Body of pancreas (tissue), 4 donors: ENCODE results near the gene WHRN. TPM values are rescaled to one million over a fixed set of nuclear protein-coding genes. Genes with fewer than 3 reads are reported as not detected.
A peak's percentile ranks its signal among the peaks of the same experiment; 100 is the strongest.

Source experiments
- ATAC-seq: fragments of 150-250 bp; one replicate; pipeline ENCODE4 v1.9.1; 2016
- DNase-seq, 4 donors: peaks; one replicate each; pipeline ENCODE4 v3.0.0-alpha.2; 2019
- H3K27ac ChIP-seq, 4 donors: fragments of 200-600 bp; sonication (generic); 1 replicate in 3 of 4; 2 replicates in 1 of 4; pipeline versions ENCODE4 v1.5.1 to v1.6.1; 2016 to 2019; ENCODE audit warnings: mild to moderate bottlenecking in 1 of 4, mixed read lengths in 1 of 4, moderate library complexity in 1 of 4
- H3K27me3 ChIP-seq, 2 donors: fragments of 200-600 bp; sonication (generic); one replicate each; pipeline ENCODE4 v1.6.0; 2016; ENCODE audit warnings: mild to moderate bottlenecking in 1 of 2
- H3K36me3 ChIP-seq, 2 donors: fragments of 200-600 bp; sonication (generic); replicated peaks in 1 of 2; 2 replicates each; pipeline ENCODE4 v1.5.1; 2016; ENCODE audit warnings: low read depth in 2 of 2; ENCODE audit not compliant: insufficient read depth in 1 of 2
- H3K4me1 ChIP-seq: fragments of 200-600 bp; sonication (generic); one replicate; pipeline ENCODE4 v1.6.0; 2016
- H3K4me3 ChIP-seq, 2 donors: fragments of 200-600 bp; sonication (generic); 1 replicate in 1 of 2; 2 replicates in 1 of 2; pipeline ENCODE4 v1.5.1; 2016 to 2019
- H3K9me3 ChIP-seq, 3 donors: fragments of 200-600 bp; sonication (generic); 1 replicate in 2 of 3; 2 replicates in 1 of 3; pipeline ENCODE4 v1.5.1; 2016
- CTCF ChIP-seq, 7 experiments: fragments of 450-650 bp in 4 of 7; fragments of 200-600 bp in 3 of 7; sonication (generic) in 3 of 7; IDR thresholded peaks; one replicate each; pipeline ENCODE4 v1.5.1; 2016 to 2019; ENCODE audit warnings: antibody characterized with exemption in 7 of 7
- POLR2A ChIP-seq, 3 donors: fragments of 450-650 bp; IDR thresholded peaks; one replicate each; pipeline ENCODE4 v1.6.1; 2016; ENCODE audit warnings: antibody characterized with exemption in 3 of 3, mild to moderate bottlenecking in 2 of 3
- WGBS, 2 donors: methylation state at CpG; one replicate each; pipeline ENCODE4 v1.1.5; 2017; 5-methylcytosine and 5-hydroxymethylcytosine counted together
- intact Hi-C: fragments of 100-400 bp; cut with DNase I; formaldehyde crosslinking; loops from one replicate; pipeline ENCODE4 v1.15.1; 2023
- total RNA-seq, 2 donors: library from RNA; depleted of rRNA; stranded (reverse); fragments of >200 nt; gene quantifications; one replicate each; pipeline ENCODE4 v1.1.0, GENCODE V29; 2016

WHRN gene
- total RNA-seq, 2 donors from 2014 or later, result 13.5 to 15.6 TPM

DNA sequence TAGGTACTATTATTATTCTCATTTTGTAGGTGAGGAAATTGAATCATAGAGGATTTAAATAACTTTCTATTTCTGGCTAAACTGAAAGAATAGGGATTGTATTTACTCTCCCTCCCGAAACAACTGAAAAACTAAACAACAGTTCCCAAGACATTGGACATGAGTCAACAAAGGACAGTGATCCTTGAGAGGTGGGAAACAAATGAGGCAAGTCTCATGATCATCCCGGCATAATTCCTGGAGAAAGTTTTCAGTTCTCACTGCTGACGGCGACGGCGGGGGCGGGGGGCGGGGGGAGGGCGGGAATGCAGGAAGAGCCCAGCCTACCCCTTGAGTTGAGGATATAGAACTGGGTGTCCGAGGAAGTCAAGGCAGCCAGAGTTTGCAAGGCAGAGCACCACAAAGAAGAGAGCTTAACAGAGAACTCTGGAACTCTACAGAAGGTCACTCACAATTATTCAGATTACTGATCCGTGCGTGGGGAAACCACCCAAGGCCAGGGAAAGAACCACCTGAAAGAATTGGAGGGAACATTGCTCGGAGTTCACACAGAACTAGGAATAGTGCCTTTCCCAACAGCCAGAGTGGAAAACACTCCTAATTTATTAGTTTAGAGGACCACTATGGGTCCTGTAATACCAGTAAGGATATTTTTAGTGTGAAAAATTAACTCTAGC lies 27.4 kb upstream of the WHRN start:
- Histone ChIP-seq H3K4me3 (no peak overlapping the region), H3K9me3 (no peaks in the 10 kb centered on the region), H3K4me1 (peaks cover 4% of the 10 kb centered on the region), H3K27ac (peak overlapping the region in 1 of 4 donors; percentile 17), H3K36me3 (no peaks in the 10 kb centered on the region), H3K27me3 (no peaks in the 10 kb centered on the region)
- intact Hi-C loops, result no loop called here
- peak in 1 of 4 donors; percentile 18 for DNase-seq
- ATAC-seq, result peak; percentile 52
- WGBS, 2 donors, result 17 to 30% methylated on average over 13 of the region's 13 CpGs
- TF ChIP-seq CTCF (IDR thresholded peaks at IDR 0.05) (no peak), POLR2A (IDR thresholded peaks at IDR 0.05) (no peak)

GRCh38 chr9:114529285-114529684 lies 24.0 kb upstream of the WHRN start:
- 78 to 85% methylated on average over 6 of the region's 6 CpGs for WGBS, 2 donors
- intact Hi-C loops, result no loop called here
- H3K9me3 ChIP-seq, result no peaks in the 10 kb centered on the region

DNA sequence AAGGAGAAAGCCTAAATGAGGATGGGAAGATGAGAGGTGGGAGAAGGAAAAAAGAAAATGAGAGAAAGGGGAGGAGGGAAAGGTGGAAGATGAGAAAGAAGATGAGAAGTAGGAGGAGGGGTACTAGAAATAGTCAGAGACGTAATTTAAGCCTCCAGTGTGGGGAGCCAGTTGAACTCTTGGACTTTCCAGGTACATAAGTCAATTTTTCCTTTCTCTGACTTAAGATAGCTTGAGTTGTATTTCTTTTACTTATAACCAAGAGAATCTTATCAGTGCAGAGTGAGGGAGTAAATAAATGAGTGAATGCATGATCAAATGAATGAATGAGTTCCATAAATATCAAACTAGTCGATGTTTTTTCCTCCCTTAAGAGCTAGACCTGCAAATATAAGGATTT lies 21.5 kb upstream of the WHRN start:
- no peak for DNase-seq
- H3K4me3 ChIP-seq, result no peak overlapping the region
- no peaks in the 10 kb centered on the region for H3K9me3 ChIP-seq
- no peaks in the 10 kb centered on the region for H3K4me1 ChIP-seq
- H3K36me3 ChIP-seq, result no peaks in the 10 kb centered on the region
- no peak overlapping the region for H3K27ac ChIP-seq
- no peaks in the 10 kb centered on the region for H3K27me3 ChIP-seq
- TF ChIP-seq POLR2A (IDR thresholded peaks at IDR 0.05), result no peak
- no peak for TF ChIP-seq CTCF (IDR thresholded peaks at IDR 0.05)
- intact Hi-C loops, result no loop called here
- WGBS, 2 donors, result 29 to 34% methylated on average over 2 of the region's 2 CpGs
- ATAC-seq, result no peak

More at GRCh38 chr9:114529285-114529684, 24.0 kb upstream of the WHRN start:
- no peak for TF ChIP-seq CTCF (IDR thresholded peaks at IDR 0.05)
- ATAC-seq (no peak), DNase-seq (no peak)
- H3K27ac ChIP-seq, result no peak overlapping the region
- no peaks in the 10 kb centered on the region for H3K27me3 ChIP-seq
- H3K4me3 ChIP-seq, result no peak overlapping the region
- no peaks in the 10 kb centered on the region for H3K36me3 ChIP-seq
- H3K4me1 ChIP-seq, result peaks cover 4% of the 10 kb centered on the region

- Histone ChIP-seq H3K27me3 (no peaks in the 10 kb centered on the region), H3K36me3 (no peaks in the 10 kb centered on the region), H3K27ac (no peak overlapping the region), H3K4me3 (no peak overlapping the region), H3K9me3 (no peaks in the 10 kb centered on the region), H3K4me1 (no peaks in the 10 kb centered on the region)
- no peak for DNase-seq
- TF ChIP-seq CTCF (IDR thresholded peaks at IDR 0.05) (no peak), POLR2A (IDR thresholded peaks at IDR 0.05) (no peak)
- intact Hi-C loops, result no loop called here
- ATAC-seq, result no peak
- 53 to 73% methylated on average over 3 of the region's 3 CpGs for WGBS, 2 donors
Measured at GRCh38 chr9:114525513-114525912, 20.2 kb upstream of the WHRN start.

DNA sequence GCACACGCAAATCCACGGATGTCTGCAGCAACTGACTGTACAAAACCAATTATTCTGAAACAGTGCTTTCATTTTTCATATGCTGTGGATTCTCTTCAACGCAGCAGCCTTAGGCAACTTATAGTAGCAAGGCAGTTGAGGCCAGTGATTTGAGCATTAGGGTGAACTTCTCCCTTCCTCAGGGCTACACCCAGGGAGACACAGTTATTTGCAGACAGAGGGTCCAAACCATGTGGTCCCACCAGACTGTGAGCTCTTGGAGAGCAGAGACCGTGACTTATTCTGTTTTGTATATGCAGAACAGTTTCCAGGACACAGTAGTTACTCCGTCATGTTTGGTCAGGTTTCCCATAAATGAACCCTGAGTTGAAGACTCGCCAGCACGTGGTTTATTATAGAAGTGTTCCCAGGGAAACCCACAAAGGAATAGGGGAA lies 19.0 kb upstream of the WHRN start:
- ATAC-seq, result no peak
- Histone ChIP-seq H3K9me3 (no peaks in the 10 kb centered on the region), H3K36me3 (no peaks in the 10 kb centered on the region), H3K4me3 (no peak overlapping the region), H3K4me1 (no peaks in the 10 kb centered on the region), H3K27me3 (no peaks in the 10 kb centered on the region), H3K27ac (no peak overlapping the region)
- no peak for TF ChIP-seq POLR2A (IDR thresholded peaks at IDR 0.05)
- TF ChIP-seq CTCF (IDR thresholded peaks at IDR 0.05), result no peak
- no peak for DNase-seq
- WGBS, 2 donors, result 69 to 76% methylated on average over 7 of the region's 7 CpGs
- intact Hi-C loops, result no loop called here
